ENCODE data around the gene BEX3.
"Not testable (repeated sequence)": the region's sequence is repeated elsewhere in the genome, so short reads cannot be mapped to it uniquely, and the experiment has no call there.

BEX3 gene

DNA sequence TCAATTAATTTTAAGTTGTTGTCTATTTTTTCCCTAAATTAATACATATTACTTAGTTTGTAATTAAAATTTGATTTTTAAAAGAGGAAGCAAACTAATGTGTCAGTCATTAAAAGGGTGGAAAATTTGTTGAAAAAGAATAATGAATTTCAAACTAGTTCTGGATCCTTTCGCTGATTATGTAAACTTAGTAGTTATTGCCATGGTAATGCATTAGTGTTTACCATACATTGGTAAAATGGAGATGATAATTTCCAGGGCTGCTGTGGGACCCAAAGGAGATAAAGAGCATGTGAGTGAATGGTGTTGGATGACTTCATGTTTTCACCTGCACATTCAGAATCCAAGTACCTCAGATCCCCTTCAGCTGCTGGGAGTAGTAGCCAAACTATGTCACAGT lies 6.5 kb downstream of the BEX3 start:
- DNase-seq (ENCODE audit: low read depth, low spot score) = no peak

DNA sequence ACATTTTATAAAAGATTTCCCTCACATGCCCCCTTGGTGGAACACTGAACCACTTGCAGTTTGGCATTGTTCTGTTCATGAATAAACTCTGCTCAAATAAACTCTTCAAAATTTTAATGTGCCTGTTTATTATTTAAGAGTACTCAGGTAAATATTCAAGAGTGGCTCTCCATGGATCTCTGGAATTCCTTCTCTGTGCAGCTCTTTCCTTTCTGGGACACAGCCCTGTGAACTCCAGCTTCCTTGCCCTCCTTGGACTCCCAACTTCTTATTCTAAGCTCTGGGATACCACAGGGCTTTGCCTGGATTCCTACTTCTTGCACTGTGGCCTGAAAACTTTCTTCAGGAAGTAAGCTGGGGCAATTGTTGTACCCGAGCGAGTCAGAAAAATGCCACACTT lies 8.3 kb downstream of the BEX3 start:
- DNase-seq (ENCODE audit: low read depth, low spot score) = no peak

DNA sequence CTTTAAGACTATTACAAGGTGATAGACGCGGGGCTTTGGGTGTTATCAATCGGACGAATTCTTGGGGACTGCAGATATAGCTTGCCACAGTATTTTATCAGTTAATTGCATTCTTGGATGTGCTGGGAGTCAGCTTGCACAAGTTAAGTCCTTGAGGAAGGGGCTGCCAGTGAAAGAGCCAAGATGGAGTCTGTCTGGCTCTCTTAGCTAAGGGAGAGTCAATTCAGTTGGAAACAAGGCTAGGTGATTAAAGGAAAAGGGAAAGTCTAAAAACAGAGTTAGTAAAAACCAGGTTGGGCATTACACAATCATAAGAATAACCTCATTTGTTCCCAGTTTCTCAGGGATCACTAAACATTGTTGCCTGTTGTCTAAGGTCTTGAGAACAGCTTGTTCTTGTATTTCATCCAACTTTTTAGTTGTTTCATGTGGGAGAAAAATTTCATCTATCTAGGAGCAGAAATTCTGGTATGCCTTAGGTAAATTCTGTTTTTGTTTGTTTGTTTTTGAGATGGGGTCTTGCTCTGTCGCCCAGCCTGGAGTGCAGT lies 9.0 kb downstream of the BEX3 start:
- not testable (repeated sequence) for DNase-seq (ENCODE audit: low read depth, low spot score)

DNA sequence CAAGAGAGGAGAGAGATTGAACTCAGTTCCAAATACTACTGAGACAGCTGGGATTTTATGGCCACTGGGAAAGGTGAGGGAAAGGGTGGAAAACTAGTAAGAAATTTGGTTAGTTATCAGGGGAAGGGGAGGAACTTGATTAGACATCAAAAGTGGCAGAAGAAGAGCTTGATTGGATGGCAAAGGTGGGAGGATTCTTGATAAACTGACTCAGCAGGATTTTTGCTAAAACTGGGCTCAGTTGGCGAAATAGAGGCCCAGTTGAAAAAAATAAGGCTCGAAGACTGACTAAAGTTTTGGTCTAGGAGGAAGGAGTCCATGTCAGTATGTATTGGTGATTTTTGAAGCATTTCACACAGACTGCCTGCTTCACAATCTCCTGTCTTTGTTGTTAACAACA lies 10.0 kb downstream of the BEX3 start:
- no peak for DNase-seq (ENCODE audit: low read depth, low spot score)

DNA sequence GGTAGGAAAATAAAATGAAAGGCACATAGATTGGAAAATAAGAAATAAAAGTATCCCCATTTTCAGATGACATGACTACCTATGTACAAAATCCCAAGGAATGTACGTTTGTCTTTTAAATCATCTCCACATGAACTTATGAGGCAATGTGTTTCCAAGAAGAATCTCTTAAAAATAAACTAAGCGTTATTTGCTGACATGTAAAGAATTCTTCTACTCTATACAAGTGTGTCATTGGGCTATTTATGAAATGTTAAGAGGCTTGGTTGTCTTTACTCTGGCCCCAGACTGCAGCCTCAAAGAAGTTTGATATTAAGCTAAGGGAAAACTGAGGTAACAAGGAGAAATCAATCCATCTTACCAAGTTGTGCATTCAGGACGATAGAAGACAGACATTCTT lies 17.1 kb downstream of the BEX3 start:
- no peak for DNase-seq (ENCODE audit: low read depth, low spot score)

DNA sequence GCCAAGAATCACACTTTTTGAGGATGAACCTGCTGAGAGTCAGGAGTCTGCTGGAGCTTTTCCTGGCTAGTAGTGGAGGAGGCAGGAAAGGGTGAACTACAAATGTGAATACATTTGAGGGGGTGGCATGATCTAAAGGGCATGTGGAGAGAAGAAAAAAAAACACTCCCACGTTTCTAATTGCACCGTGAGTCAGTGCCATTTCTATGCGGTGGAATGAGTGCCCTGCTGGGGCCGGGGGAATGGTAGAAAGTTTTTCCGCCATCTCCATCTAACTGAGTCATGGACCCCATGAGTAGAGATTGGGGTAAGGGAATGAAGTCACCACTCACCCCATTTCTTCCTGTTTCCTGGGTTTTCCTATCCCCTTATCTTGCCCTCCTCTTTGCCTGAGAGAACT lies 19.8 kb downstream of the BEX3 start:
- DNase-seq (ENCODE audit: low read depth, low spot score) = peak; percentile 44

DNA sequence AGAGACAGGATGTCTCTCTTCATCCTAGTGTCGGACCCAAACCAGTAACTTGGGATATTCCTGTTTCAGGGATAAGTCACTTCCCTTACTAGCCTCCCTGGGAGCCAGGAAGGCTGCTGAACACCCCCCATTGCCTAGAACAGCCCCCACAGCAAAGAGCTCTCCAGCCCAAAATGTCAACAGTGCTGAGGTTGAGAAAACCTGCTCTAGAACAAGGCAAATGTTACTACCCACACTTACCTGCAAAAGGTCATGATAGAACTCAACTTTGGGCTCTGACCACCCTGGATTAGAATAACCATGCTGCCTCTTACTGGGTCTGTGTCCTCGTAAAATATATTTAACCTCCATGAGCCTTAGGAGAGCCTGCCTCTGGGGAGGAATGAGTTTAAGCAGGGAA lies 20.3 kb downstream of the BEX3 start:
- DNase-seq (ENCODE audit: low read depth, low spot score) = no peak

DNA sequence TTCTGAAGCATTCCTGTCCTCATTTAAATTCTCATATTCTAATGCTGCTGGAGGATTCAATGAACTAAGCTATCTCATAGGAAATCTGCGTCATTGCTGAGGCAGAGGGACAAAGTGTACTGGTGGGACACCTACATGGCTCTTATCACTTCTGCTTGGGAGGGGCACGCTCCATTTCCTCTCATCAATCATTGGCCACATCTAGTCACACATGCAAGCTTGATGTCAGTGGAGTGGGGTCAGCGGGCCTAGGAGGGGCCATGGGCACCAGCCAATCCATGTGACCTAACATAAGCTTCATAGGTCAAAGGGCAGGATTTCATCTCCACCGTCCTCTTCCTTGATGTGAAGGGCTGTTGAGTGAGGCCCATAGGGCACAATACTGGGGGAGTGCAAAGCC lies 21.4 kb downstream of the BEX3 start:
- DNase-seq (ENCODE audit: low read depth, low spot score) = no peak

DNA sequence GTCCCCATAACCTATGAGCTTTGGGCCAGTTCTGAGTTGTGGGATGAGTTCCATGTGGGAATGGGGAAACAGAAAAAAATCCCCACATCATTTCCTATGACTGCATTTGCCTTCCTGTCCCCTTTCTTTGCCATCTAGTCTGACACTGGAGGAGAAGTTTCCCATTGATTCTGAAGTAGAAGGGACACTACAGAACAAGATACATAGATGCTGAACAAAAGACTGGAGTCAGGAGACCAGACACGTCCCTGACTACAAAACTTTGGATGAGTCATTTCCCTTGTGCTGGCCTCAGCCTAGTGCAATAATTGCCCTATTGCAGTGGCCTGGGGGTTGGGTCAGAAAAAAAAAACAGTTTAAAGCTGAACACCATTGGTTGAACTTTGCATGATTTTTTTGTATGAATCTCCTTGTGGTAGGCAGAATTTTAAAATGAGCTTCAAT lies 22.1 kb downstream of the BEX3 start:
- DNase-seq (ENCODE audit: low read depth, low spot score) = peak; percentile 43

DNA sequence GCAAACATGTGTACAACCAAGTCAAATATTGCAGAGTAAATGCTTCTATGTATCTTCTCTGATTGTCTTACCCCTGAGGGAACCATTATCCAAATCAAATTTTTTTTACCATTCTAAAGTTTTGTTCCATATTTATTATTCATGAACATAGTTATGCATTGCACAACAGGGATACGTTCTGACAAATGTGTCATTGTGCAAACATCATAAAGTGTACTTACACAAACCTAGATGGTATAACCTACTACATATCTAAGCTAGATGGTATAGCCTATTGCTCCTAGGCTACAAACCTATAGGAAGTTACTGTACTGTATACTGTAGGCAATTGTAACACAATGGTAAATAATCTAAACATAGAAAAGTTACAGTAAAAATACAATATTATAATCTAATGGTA lies 23.4 kb downstream of the BEX3 start:
- no peak for DNase-seq (ENCODE audit: low read depth, low spot score)

DNA sequence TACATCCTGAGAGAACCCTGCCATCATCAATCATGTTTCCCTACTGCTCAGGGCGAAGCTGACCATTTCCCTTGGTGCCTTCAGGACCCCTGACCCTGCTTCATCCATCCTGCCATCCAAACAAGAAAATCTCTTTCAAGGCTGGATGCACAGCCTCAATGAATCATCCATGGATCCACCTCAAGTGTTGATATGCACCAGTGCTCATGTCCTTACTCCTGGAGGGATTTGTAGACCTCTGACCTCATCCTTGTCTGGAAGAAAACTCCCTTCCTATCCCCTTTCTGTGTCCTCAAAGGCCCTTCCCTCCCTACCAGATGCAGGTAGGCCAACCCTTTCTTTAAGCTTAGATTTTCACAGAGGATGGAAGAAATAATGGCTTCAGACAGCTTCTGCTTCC lies 24.6 kb downstream of the BEX3 start:
- DNase-seq (ENCODE audit: low read depth, low spot score) = no peak

DNA sequence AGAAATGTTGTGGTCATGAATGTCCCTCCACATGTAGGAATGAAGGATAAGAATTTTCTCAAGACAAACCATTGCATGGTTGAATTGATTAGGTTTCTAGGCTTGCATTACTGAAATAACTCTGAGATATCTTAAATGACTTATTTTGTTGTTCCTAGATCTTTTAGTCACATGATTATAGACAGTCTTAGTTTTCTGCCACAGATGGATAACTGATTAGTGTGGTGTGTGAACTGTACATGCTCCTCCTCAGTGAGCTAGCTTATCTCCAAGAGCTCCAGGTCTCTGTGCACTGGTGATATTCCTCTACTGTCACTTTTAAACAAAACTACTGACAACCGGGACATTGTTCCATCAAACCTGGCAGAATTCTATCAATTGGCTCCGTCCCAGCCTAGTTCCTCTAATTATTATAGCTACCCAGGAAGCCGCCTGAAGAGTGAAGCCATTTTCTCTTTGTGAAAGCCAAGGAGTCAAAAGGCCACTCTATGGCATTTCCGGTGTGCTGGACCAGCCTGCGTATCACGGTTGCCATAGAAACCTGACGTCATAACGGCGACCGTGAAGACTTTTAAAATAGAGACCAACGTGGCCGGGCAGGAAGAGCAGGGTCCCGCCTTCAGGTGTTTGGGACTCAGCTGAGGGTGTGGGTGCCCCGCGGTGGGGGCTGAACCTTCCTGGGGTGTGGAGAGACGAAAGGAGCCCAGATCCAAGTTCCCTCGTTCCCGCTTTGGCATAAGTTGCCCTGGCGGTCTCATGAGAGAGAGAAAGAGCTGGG lies 28.1 kb downstream of the BEX3 start:
- DNase-seq (ENCODE audit: low read depth, low spot score) = peak; percentile 89

DNA sequence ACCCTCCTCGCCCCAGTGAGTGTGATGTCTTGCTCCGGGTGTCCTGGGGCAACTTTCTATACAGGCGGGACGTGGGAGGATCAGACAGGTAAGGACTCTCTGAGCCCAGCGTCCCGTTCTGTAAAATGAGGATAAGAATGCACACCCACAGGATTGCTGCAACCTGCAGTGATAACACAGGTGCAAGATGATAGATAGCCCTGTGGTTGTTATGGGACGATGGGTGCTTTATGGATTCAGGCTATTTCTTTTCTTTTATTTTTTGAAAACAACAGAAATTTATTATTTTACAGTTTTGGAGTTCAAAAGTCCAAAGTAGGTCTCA lies 28.6 kb downstream of the BEX3 start:
- DNase-seq (ENCODE audit: low read depth, low spot score) = no peak

DNA sequence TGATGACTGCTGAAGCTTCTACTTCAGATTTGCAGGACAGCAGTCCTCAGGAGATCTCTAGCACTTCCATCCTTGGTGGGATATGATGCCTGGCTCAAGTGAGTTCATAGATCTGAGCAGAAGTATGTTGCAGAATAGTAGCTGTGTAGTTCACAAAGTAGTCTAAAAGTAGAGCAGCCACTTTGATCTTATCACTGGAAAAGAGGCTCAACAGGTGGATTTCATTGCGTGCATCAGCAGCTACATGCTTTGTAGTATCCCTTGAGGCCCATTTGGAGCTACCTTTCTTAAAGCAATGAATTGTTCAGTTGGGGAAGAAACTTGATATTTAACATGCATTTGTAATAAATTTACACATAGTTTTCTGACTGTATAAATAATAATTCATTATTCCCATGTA lies 29.9 kb downstream of the BEX3 start:
- no peak for DNase-seq (ENCODE audit: low read depth, low spot score)

DNA sequence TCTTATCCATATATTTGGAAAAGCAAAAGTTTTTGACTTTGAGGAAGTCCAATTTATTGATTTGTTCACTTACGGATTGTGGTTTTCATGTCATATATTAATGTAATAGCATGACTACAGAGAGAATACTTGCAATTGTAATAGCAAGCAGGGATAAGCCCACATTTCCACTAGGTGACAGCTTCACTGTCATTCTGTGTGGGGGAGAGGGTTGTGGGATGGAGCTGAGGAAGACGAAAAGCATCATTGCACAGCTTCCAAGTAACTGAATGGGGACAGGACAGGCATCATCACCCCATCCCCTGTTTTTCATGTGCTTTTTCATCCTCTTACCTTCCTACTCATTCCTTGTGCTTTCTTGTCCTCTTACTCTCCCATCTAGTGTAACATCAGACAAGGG lies 31.4 kb downstream of the BEX3 start:
- no peak for DNase-seq (ENCODE audit: low read depth, low spot score)

DNA sequence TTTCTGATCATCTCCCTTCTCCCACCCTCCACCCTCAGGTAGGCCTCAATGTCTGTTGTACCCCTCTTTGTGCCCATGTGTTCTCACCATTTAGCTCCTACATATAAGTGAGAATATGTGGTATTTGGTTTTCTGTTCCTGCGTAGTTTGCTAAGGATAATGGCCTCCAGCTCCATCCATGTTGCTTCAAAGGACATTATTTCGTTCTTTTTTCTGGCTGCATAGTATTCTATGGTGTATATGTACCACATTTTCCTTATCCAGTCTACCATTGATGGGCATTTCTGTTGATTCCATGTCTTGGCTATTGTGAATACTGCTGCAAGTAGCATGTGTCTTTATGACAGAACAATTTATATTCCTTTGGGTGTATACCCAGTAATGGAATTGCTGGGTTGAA lies 35.4 kb downstream of the BEX3 start:
- DNase-seq (ENCODE audit: low read depth, low spot score) = not testable (repeated sequence)

DNA sequence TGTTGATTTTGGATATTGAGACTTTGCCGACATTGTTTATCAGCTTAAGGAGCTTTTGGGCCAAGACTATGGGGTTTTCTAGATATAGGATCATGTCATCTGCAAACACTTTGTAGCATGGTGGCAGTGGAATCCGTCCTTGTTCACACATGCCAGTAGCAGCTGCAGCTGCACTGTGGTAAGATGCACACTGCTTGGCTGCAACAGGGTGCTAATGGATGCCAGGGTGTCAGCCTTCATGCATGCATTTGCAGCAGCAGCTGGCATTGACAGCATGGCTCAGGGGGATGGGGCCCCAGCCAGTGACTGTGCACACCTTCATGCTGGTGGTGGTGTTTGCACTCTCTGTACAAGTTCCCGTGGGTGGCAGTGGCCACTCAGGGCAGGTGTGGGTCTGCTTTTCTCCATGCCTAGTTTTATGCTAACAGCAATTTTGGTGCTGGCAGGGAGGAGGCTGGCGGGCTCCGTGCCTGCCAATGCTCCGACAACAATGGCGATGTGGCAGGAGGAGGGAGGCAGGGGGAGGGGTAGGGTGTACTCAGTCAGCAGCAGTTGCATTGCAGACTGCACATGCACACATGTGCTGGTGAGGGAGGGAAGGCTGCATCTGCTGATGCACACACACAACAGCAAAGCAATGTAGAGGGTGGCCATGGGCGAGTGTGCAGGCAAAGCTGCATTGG lies 37.5 kb downstream of the BEX3 start:
- no peak for DNase-seq (ENCODE audit: low read depth, low spot score)

DNA sequence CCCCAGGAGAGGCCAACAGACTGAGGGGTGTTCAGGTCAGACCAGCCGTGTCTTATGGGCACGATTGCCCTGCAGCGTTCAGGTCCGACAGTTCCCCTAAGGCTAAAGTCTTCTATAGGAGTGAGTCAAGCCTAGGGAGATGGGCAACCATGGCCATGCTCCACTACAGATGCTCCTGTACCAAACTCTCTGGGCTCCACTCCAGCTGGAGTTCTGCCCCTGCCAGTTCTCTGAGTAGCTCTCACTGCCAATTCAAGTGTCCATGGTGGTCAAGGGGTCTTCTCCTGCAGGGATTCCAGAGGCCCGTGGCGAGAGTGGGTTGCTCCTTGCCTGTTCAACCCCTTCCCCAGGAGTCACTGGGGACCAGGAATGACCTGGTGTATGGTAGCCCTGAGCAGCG lies 38.2 kb downstream of the BEX3 start:
- no peak for DNase-seq (ENCODE audit: low read depth, low spot score)

DNA sequence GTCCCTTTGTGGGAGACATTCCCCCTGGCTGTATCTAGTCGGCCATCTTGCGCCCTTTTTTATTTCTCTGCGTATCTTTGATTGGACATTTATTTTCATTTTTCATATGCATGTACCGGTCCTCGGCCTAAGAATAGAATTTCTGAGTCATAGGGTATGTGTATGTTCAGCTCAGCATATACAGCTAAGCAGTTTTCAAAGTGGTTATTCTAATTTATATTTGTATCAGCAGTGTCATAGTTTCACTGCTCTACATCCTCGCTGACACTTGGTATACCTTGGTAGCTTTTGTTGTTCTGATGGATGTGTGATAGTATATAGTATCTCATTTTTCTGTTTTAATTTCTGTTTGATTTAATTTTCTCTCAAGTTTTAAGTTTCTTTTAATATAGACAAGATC lies 38.7 kb downstream of the BEX3 start:
- DNase-seq (ENCODE audit: low read depth, low spot score) = no peak

DNA sequence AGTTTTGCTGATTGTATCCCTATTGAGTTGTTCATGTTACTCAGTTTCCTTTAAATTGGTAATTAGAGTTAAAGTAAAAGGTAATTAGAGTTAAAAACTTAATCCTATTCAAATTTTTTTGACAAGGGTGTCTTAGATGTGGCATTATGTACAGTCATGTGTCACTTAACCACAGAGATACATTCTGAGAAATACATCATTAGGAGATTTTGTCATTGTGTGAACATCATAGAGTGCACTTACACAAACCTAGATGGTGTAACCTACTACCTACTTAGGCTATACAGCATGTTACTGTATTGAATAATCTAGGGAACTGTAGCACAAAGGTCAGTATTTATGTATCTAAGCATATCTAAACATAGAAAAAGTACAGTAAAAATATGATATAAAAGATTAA lies 39.2 kb downstream of the BEX3 start:
- DNase-seq (ENCODE audit: low read depth, low spot score) = no peak

DNA sequence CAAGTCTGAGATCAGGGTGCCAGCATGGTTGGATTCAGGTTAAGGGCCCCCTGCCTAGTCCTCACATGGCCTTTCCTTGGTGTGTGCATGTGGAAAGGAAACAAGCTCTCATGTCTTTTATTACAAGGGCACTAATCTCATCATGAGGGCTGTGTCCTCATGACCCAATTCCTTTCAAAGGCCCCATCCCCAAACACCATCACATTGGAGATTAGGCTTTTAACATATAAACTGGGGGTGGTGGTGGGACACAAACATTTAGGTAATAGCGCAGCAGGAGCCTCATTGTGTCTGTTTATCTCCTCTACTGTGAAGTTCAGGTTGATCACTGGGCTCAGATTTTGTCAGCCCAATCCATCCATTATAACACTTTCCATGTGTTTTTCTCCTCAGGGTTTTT lies 41.0 kb downstream of the BEX3 start:
- DNase-seq (ENCODE audit: low read depth, low spot score) = no peak

DNA sequence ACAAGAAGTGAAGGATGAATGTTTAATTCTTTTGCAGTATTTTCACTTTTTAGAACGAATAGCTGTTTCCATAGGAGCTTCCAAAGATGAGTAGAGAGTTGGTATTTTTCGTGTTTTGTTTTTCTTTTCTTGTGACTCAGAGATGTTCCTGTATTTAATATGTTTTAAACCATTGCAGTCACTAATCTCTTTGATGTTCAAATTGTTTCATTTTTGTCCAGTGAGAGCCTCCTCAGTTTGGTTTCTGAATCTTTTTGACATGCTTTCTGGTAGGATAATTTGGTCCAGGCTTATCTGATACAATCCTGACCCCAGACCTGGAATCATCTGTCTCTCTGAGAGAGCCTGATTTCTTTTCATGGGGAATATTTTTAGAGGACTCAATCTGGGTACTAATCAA lies 41.6 kb downstream of the BEX3 start:
- no peak for DNase-seq (ENCODE audit: low read depth, low spot score)

DNA sequence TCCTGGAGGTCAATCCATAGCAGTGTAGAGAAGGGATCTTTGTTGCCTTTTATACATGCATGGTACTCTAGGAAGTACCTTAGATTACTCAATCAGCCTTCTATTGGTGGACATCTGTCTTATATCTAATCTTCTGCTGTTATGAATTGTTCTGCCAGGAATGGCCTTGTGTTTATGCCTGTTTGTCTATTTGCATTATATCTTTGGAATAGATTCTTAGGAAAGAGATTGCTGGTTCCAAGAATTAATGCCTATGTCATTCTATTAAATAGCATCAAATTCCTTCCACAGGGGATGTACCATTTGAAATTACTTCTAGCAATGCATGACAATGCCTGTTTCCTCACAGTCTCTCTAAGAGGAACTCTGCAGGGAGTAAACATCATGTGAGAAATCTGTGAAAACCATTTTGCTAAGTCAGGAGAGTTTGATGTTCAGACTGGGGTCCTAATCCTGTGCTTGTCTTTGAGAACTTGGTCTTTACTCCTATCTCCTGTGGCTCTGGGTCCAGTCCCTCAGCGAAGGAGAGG lies 42.5 kb downstream of the BEX3 start:
- DNase-seq (ENCODE audit: low read depth, low spot score) = no peak

All from astrocyte of the hippocampus (primary cell).